GM10248 (cell line): Measurements from ENCODE around the gene MOV10.

Experiments
- CTCF ChIA-PET: fragments of 300-600 bp; sonication (Branson Sonifier 250); formaldehyde crosslinking; extraction: SDS; loops from one replicate; lab custom pipeline; 2021; ENCODE audit warnings: antibody characterized with exemption; lab: Yijun Ruan, JAX
- POLR2A ChIA-PET: fragments of 350-650 bp; sonication (Branson Sonifier 250); formaldehyde crosslinking; extraction: SDS; loops from one replicate; lab custom pipeline; 2020; ENCODE audit warnings: antibody characterized with exemption; lab: Yijun Ruan, JAX
- DNase-seq: peaks from one replicate; pipeline ENCODE4 v3.0.0; 2012; ENCODE audit errors: extremely low spot score
- CTCF ChIP-seq: IDR thresholded peaks from 2 replicates; pipeline ENCODE4 v1.5.1; 2012; ENCODE audit warnings: mild to moderate bottlenecking, low read depth; ENCODE audit errors: extremely low read depth, missing control alignments, control extremely low read depth

Gene MOV10

GRCh38 chr1:112678605-112679004, 4.1 kb downstream of the MOV10 start:
- DNase-seq, result no peak
- ChIA-PET CTCF (no interaction called here), POLR2A (interaction anchor here (0.6 kb wide), 1 partner anchor 133 kb away, joined by 3 read pairs; no protein-coding TSS in a partner anchor)
- TF ChIP-seq CTCF, result no peak

GRCh38 chr1:112685913-112686312, 11.5 kb downstream of the MOV10 start:
- ChIA-PET CTCF (interaction anchor here (1.1 to 3.4 kb wide), 3 partner anchors 11 to 14 kb away, joined by 3 to 8 read pairs (median 5); partner anchors contain the start of gene MOV10), POLR2A (no interaction called here)
- no peak for DNase-seq
- no peak for TF ChIP-seq CTCF

- CTCF ChIA-PET, result interaction anchor here (1.1 to 3.4 kb wide), 3 partner anchors 12 to 14 kb away, joined by 3 to 8 read pairs (median 5); partner anchors contain the start of gene MOV10
- TF ChIP-seq CTCF, result no peak
- DNase-seq, result no peak
- POLR2A ChIA-PET, result no interaction called here
Measured at GRCh38 chr1:112686417-112686816, 12.0 kb downstream of the MOV10 start.

- POLR2A ChIA-PET, result no interaction called here
- TF ChIP-seq CTCF, result no peak
- CTCF ChIA-PET, result interaction anchor here (1.1 to 3.4 kb wide), 3 partner anchors 12 to 15 kb away, joined by 3 to 8 read pairs (median 5); partner anchors contain the start of gene MOV10
- DNase-seq, result no peak
Measured at GRCh38 chr1:112686835-112687234, 12.4 kb downstream of the MOV10 start.

GRCh38 chr1:112687361-112687760, 12.9 kb downstream of the MOV10 start:
- ChIA-PET CTCF (interaction anchor here (1.4 kb wide), 1 partner anchor 29 kb away, joined by 4 read pairs; the partner anchor contains the start of gene PPM1J), POLR2A (no interaction called here)
- no peak for DNase-seq
- no peak for TF ChIP-seq CTCF

- DNase-seq, result no peak
- ChIA-PET POLR2A (no interaction called here), CTCF (interaction anchor here (1.4 kb wide), 1 partner anchor 28 kb away, joined by 4 read pairs; the partner anchor contains the start of gene PPM1J)
- TF ChIP-seq CTCF, result no peak
Measured at GRCh38 chr1:112687785-112688496, 13.5 kb downstream of the MOV10 start.
